ENCODE data around the gene FHOD3. TPM values are rescaled to one million over a fixed set of nuclear protein-coding genes. Genes with fewer than 3 reads are reported as not detected.
"Not testable (repeated sequence)": the region's sequence is repeated elsewhere in the genome, so short reads cannot be mapped to it uniquely, and the experiment has no call there.

The FHOD3 gene
- total and polyA plus RNA-seq, 2 donors (not counting 1 experiment from before 2014, with no cell fraction given): not detected

DNA sequence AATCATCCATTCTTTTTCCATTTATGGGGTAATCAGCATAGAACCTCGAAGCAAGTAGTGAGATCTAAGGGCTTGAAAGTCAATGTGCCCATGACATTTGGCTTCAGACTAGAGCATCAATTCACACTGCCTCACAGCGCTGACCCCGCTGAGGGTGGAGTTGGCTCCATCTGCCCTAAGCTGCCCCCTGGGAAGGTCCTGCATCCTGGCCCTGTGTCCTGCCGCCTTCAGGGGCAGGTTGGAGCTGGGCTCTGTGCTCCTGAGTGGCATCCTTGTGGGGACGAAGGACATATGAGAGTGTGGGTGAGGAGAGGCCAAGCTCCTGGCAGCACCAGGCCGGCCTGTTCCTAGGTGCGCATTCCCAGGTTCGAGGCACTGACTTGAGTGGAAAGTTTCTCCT is 249.4 kb downstream of the FHOD3 start:
- CTCF ChIA-PET: interaction anchor here (0.6 kb wide), 1 partner anchor 25 kb away, joined by 3 read pairs; no protein-coding TSS in a partner anchor
- Mint-ChIP-seq H3K27ac (no peak overlapping the region), H3K4me3 (no peak overlapping the region), H3K9me3 (ENCODE audit: insufficient read depth) (peaks cover 3% of the 10 kb centered on the region), H3K4me1 (no peaks in the 10 kb centered on the region), H3K27me3 (peaks cover 9% of the 10 kb centered on the region)
- Histone ChIP-seq H3K4me1 (ENCODE audit: control insufficient read depth in 2 of 2, insufficient read depth in 2 of 2, low read length in 2 of 2) (no peaks in the 10 kb centered on the region), H3K27ac (ENCODE audit: low read length in 2 of 2) (no peak overlapping the region), H3K4me2 (replicated peaks; ENCODE audit: low read depth, low read length, poor library complexity, severe bottlenecking) (no peak overlapping the region), H4K20me1 (ENCODE audit: control insufficient read depth, insufficient read depth, low read length, poor library complexity, severe bottlenecking) (no peaks in the 10 kb centered on the region), H3K4me3 (ENCODE audit: control extremely low read depth in 1 of 5, extremely low read depth in 1 of 5, insufficient read depth in 1 of 5, low read depth in 2 of 5, low read length in 4 of 5) (no peak overlapping the region), H3K79me2 (ENCODE audit: control insufficient read depth, insufficient read depth, low read length) (no peaks in the 10 kb centered on the region), H3K27me3 (replicated peaks in 1 of 4; ENCODE audit: control extremely low read depth in 1 of 4, control insufficient read depth in 3 of 4, insufficient read depth in 4 of 4, low read length in 3 of 4) (no peaks in the 10 kb centered on the region), H3K9me3 (ENCODE audit: control extremely low read depth in 1 of 3, control insufficient read depth in 2 of 3, insufficient read depth in 1 of 3, low read length in 2 of 3) (peaks cover 0 to 8% (median 0%) of the 10 kb centered on the region in 3 donors), H3K9ac (ENCODE audit: low read length) (no peak overlapping the region), H2AFZ (ENCODE audit: insufficient read depth, low read depth, low read length, poor library complexity, severe bottlenecking) (no peak overlapping the region), H3K36me3 (replicated peaks in 1 of 2; ENCODE audit: control extremely low read depth in 1 of 2, control insufficient read depth in 1 of 2, extremely low read depth in 1 of 2, insufficient read depth in 2 of 2, low read length in 1 of 2) (no peaks in the 10 kb centered on the region)
- DNase-seq: no peak
- 84% methylated on average over 3 of the region's 8 CpGs for WGBS (ENCODE audit: insufficient coverage)
- intact Hi-C loops (cut with micrococcal nuclease): no loop called here
- TF ChIP-seq EZH2 (IDR thresholded peaks at IDR 0.05; ENCODE audit: borderline replicate concordance, insufficient read depth, low read depth, low read length, poor library complexity, severe bottlenecking): no peak
- TF ChIP-seq, protein P1, sequence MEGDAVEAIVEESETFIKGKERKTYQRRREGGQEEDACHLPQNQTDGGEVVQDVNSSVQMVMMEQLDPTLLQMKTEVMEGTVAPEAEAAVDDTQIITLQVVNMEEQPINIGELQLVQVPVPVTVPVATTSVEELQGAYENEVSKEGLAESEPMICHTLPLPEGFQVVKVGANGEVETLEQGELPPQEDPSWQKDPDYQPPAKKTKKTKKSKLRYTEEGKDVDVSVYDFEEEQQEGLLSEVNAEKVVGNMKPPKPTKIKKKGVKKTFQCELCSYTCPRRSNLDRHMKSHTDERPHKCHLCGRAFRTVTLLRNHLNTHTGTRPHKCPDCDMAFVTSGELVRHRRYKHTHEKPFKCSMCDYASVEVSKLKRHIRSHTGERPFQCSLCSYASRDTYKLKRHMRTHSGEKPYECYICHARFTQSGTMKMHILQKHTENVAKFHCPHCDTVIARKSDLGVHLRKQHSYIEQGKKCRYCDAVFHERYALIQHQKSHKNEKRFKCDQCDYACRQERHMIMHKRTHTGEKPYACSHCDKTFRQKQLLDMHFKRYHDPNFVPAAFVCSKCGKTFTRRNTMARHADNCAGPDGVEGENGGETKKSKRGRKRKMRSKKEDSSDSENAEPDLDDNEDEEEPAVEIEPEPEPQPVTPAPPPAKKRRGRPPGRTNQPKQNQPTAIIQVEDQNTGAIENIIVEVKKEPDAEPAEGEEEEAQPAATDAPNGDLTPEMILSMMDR (IDR thresholded peaks at IDR 0.05): no peak
- no peak for ATAC-seq (ENCODE audit: low read depth)
- POLR2A ChIA-PET: no interaction called here

DNA sequence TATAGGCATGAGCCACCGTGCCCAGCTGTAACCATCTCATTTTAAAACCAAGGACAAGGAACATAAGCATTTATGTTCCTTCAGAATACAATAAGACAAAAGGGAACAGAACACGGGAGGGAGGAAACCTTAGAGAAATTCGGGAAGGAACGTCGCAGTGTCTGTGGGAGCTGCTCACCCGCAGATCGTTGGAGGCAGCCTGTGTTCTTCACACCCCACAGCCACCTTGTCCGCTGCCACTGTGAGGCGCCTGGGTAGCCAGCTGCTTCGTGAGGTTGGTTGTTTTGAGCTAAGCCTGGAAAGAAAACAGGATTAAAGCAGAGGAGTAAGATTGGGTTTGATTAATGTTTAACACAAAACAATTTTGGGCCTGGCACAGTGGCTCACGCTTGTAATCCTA is 250.0 kb downstream of the FHOD3 start:
- ChIA-PET POLR2A (no interaction called here), CTCF (interaction anchor here (0.6 kb wide), 1 partner anchor 26 kb away, joined by 3 read pairs; no protein-coding TSS in a partner anchor)
- H3K9me3 ChIP-seq (ENCODE audit: control extremely low read depth in 1 of 3, control insufficient read depth in 2 of 3, insufficient read depth in 1 of 3, low read length in 2 of 3): peaks cover 0 to 8% (median 0%) of the 10 kb centered on the region in 3 donors
- Mint-ChIP-seq H3K27ac (no peak overlapping the region), H3K9me3 (ENCODE audit: insufficient read depth) (peaks cover 3% of the 10 kb centered on the region), H3K4me3 (no peak overlapping the region), H3K4me1 (no peaks in the 10 kb centered on the region), H3K27me3 (peaks cover 9% of the 10 kb centered on the region)
- H3K4me1 ChIP-seq (ENCODE audit: control insufficient read depth in 2 of 2, insufficient read depth in 2 of 2, low read length in 2 of 2): no peaks in the 10 kb centered on the region
- DNase-seq (no peak), ATAC-seq (ENCODE audit: low read depth) (no peak)
- no peak overlapping the region for H2AFZ ChIP-seq (ENCODE audit: insufficient read depth, low read depth, low read length, poor library complexity, severe bottlenecking)
- no peak overlapping the region for H3K9ac ChIP-seq (ENCODE audit: low read length)
- WGBS (ENCODE audit: insufficient coverage): 95% methylated on average over 7 of the region's 11 CpGs
- no peak overlapping the region for H3K4me3 ChIP-seq (ENCODE audit: control extremely low read depth in 1 of 5, extremely low read depth in 1 of 5, insufficient read depth in 1 of 5, low read depth in 2 of 5, low read length in 4 of 5)
- no peak overlapping the region for H3K4me2 ChIP-seq (replicated peaks; ENCODE audit: low read depth, low read length, poor library complexity, severe bottlenecking)
- intact Hi-C loops (cut with micrococcal nuclease): no loop called here
- no peaks in the 10 kb centered on the region for H3K36me3 ChIP-seq (replicated peaks in 1 of 2; ENCODE audit: control extremely low read depth in 1 of 2, control insufficient read depth in 1 of 2, extremely low read depth in 1 of 2, insufficient read depth in 2 of 2, low read length in 1 of 2)
- TF ChIP-seq, protein P1 (IDR thresholded peaks at IDR 0.05): no peak
- TF ChIP-seq EZH2 (IDR thresholded peaks at IDR 0.05; ENCODE audit: borderline replicate concordance, insufficient read depth, low read depth, low read length, poor library complexity, severe bottlenecking): no peak
- H4K20me1 ChIP-seq (ENCODE audit: control insufficient read depth, insufficient read depth, low read length, poor library complexity, severe bottlenecking): no peaks in the 10 kb centered on the region
- H3K27ac ChIP-seq (ENCODE audit: low read length in 2 of 2): no peak overlapping the region
- no peaks in the 10 kb centered on the region for H3K27me3 ChIP-seq (replicated peaks in 1 of 4; ENCODE audit: control extremely low read depth in 1 of 4, control insufficient read depth in 3 of 4, insufficient read depth in 4 of 4, low read length in 3 of 4)
- no peaks in the 10 kb centered on the region for H3K79me2 ChIP-seq (ENCODE audit: control insufficient read depth, insufficient read depth, low read length)

- WGBS (ENCODE audit: insufficient coverage): no CpG with 5 or more reads among the region's 1 CpG
- H3K79me2 ChIP-seq (ENCODE audit: control insufficient read depth, insufficient read depth, low read length); ATAC-seq (ENCODE audit: low read depth); H3K9ac ChIP-seq (ENCODE audit: low read length); H3K9me3 ChIP-seq (ENCODE audit: control extremely low read depth in 1 of 3, control insufficient read depth in 2 of 3, insufficient read depth in 1 of 3, low read length in 2 of 3); H3K27ac Mint-ChIP-seq; H3K27me3 ChIP-seq (replicated peaks in 1 of 4; ENCODE audit: control extremely low read depth in 1 of 4, control insufficient read depth in 3 of 4, insufficient read depth in 4 of 4, low read length in 3 of 4); H3K4me2 ChIP-seq (replicated peaks; ENCODE audit: low read depth, low read length, poor library complexity, severe bottlenecking); H2AFZ ChIP-seq (ENCODE audit: insufficient read depth, low read depth, low read length, poor library complexity, severe bottlenecking); H3K4me3 Mint-ChIP-seq; CTCF ChIA-PET; H3K4me1 ChIP-seq (ENCODE audit: control insufficient read depth in 2 of 2, insufficient read depth in 2 of 2, low read length in 2 of 2); H3K4me3 ChIP-seq (ENCODE audit: control extremely low read depth in 1 of 5, extremely low read depth in 1 of 5, insufficient read depth in 1 of 5, low read depth in 2 of 5, low read length in 4 of 5); H4K20me1 ChIP-seq (ENCODE audit: control insufficient read depth, insufficient read depth, low read length, poor library complexity, severe bottlenecking); H3K36me3 ChIP-seq (replicated peaks in 1 of 2; ENCODE audit: control extremely low read depth in 1 of 2, control insufficient read depth in 1 of 2, extremely low read depth in 1 of 2, insufficient read depth in 2 of 2, low read length in 1 of 2); H3K27ac ChIP-seq (ENCODE audit: low read length in 2 of 2); H3K9me3 Mint-ChIP-seq (ENCODE audit: insufficient read depth); intact Hi-C loops (cut with micrococcal nuclease); DNase-seq; H3K27me3 Mint-ChIP-seq; H3K4me1 Mint-ChIP-seq; POLR2A ChIA-PET: not testable (repeated sequence)
Measured at GRCh38 chr18:36551274-36551673, 253.8 kb downstream of the FHOD3 start.

Measured in B cell (primary cell).